Erythroblast (primary cell): Measurements from ENCODE around the gene CTXN1.
A peak's percentile ranks its signal among the peaks of the same experiment; 100 is the strongest.

Experiments used
- DNase-seq, 2 experiments: peaks; one replicate each; lab custom pipeline; 2025; lab: John Stamatoyannopoulos, UW
- GATA1 ChIP-seq: IDR thresholded peaks from 2 replicates; pipeline ENCODE4 v1.6.1; 2011; ENCODE audit warnings: low read depth, mild to moderate bottlenecking, control low read depth, low read length, moderate library complexity
- POLR2A ChIP-seq: IDR thresholded peaks from 2 replicates; pipeline ENCODE4 v1.6.1; 2011; ENCODE audit warnings: mild to moderate bottlenecking, low read length

Gene CTXN1

DNA sequence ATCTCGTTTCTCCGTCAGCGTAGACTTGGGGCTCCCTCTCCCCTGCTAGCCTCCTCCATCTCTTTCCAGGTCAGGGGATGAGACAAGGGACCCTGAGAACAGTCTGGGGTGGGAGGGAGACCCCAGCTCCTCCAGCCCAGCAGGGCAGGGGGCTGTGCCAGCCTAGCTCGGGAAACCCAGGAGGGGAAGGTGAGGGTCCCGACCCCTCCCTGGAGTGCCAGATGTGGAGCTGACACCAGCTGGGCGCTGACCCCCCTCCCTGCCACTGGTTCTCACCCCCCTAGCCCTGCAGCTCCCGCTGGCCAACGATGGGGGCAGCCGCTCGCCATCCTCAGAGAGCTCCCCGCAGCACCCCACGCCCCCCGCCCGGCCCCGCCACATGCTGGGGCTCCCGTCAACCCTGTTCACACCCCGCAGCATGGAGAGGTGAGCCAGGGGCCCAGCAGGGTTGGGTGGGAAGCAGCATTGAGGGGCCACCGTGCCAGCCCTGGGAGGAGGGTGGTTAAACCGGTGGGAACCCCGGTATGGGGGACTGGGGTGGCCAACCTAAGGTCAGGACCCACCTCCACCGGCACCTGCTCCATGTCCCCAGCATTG lies 16.4 kb downstream of the CTXN1 start:
- DNase-seq: no peak
- TF ChIP-seq GATA1 (no peak), POLR2A (no peak)

GRCh38 chr19:7908742-7909461 lies 17.0 kb downstream of the CTXN1 start:
- DNase-seq: no peak
- no peak for TF ChIP-seq POLR2A
- no peak for TF ChIP-seq GATA1

DNA sequence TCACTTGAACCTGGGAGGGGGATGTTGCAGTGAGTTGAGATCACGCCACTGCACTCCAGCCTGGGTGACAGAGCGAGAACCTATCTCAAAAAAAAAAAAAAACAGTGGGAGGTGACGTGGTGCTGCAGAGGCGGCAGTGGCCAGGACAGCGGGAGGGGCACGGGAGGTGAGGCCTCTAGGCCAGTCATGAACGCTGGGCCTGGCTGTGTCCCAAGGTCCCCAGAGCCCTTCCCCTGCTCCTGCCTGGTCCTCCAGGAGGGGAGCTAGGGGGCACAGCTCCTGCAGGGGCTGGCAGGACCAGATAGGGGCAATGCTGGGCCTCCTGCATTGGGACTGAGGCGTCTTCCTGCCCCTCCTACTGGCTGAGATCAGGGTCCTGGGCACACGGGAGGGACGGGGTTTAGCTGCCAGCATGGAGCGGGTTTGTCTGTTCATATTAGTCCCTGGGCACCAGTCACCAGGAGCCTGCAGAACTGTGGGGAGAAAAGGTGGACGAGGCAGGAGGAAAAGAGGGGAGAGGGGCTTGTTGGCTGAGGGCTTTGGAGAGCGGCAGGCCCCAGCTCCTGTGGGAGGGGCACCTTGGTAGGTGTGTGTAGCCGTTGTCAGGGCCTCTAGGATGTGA lies 17.7 kb downstream of the CTXN1 start:
- peak; percentile 61 to 70 for DNase-seq
- no peak for TF ChIP-seq GATA1
- no peak for TF ChIP-seq POLR2A

- TF ChIP-seq GATA1: no peak
- no peak for TF ChIP-seq POLR2A
- DNase-seq: no peak
These were observed 18.4 kb downstream of the CTXN1 start for GRCh38 chr19:7907544-7907943.

DNA sequence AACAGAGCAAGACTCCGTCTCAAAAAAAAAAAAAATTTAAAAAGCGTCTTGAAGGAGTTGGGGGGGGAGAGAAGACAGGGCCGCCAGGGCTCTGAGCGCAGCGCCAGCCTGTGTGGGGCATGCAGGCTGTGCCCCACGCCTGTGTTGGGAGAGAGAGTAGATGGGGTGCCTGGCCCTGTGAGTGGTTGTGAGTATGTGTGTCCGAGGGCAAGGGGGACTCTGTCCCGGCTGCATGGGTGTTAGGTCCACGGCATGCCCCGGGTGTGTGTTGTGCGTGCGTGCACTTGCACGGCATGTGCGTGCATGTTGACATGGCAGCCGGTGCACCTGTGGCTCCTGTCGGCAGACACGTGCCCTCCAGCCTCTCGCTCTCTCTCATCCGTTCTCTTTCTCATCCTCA lies 18.8 kb downstream of the CTXN1 start:
- DNase-seq: no peak
- TF ChIP-seq POLR2A (no peak), GATA1 (no peak)

DNA sequence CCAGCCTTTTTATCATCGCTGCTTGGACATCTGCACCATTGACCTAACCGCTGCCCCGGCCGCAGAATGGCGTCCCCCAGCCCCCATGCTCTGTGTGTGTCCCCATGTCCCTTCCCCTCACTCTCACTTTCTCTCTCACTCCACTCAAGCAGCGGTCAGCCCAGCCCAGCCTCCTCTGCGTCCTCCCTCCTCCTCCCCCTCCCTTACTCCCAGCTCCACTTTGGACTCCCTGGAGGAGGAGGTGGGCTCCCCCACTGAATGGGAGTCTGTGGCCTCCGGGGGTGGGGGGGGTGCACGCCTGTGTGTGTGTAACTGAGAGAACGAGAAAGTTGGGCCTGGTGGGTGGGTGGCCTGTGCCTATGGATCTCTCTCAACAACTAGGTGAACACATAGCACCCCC lies 20.1 kb downstream of the CTXN1 start:
- TF ChIP-seq GATA1 (no peak), POLR2A (no peak)
- DNase-seq: no peak

GRCh38 chr19:7905268-7905667 lies 20.7 kb downstream of the CTXN1 start:
- TF ChIP-seq GATA1: no peak
- no peak for TF ChIP-seq POLR2A
- DNase-seq: no peak

- DNase-seq: no peak
These were observed 21.6 kb downstream of the CTXN1 start for GRCh38 chr19:7904074-7905020.

GRCh38 chr19:7903244-7904073 lies 22.5 kb downstream of the CTXN1 start, which contains the start of gene MAP2K7:
TSS of gene MAP2K7 (plus strand) at chr19:7903877. CDS start at chr19:7903945, 68 bp downstream.
- TF ChIP-seq POLR2A (peak; percentile 89), GATA1 (no peak)
- peak; percentile 100 for DNase-seq

More at GRCh38 chr19:7904074-7905020, 21.6 kb downstream of the CTXN1 start:
- no peak for TF ChIP-seq GATA1

DNA sequence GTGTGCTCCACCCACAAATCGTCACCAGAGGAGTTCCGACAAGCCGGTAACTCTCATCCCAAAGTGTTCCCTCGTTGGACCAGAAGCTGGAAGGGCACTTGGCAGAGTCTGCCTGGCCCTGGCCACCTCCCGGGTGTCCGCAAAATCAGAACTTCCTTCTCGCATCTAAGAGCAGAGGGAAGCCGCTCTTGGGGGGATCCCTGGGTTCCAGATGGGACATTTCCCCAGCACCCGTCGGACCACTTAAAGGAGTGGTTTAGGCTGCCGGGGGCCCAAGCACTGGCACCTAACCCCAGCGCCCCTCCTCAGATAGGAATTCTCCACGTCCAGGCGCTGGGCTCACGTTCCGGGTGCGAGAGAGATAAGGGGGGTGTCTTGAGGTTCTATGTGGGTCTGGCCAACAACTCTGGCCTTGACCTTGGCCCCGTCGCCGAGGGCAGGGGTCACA lies 23.1 kb downstream of the CTXN1 start:
- no peak for TF ChIP-seq GATA1
- no peak for TF ChIP-seq POLR2A
- DNase-seq: no peak

GRCh38 chr19:7901337-7901736 lies 24.6 kb downstream of the CTXN1 start:
- TF ChIP-seq POLR2A (no peak), GATA1 (no peak)
- no peak for DNase-seq

- no peak for DNase-seq
- no peak for TF ChIP-seq POLR2A
- TF ChIP-seq GATA1: no peak
These were observed 25.0 kb downstream of the CTXN1 start for GRCh38 chr19:7900931-7901330.

- no peak for TF ChIP-seq GATA1
- no peak for TF ChIP-seq POLR2A
These were observed 25.5 kb downstream of the CTXN1 start for GRCh38 chr19:7900401-7900870.

More at GRCh38 chr19:7900401-7900870, 25.5 kb downstream of the CTXN1 start:
- DNase-seq: no peak
